G401.6 (cell line): Measurements from ENCODE around the gene NCSTN.

ENCODE experiments used
- FAIRE-seq: peaks from 2 replicates; lab custom pipeline; 2012; peaks lifted over from hg19 to GRCh38; lab: Jason Lieb, UNC

NCSTN gene

DNA sequence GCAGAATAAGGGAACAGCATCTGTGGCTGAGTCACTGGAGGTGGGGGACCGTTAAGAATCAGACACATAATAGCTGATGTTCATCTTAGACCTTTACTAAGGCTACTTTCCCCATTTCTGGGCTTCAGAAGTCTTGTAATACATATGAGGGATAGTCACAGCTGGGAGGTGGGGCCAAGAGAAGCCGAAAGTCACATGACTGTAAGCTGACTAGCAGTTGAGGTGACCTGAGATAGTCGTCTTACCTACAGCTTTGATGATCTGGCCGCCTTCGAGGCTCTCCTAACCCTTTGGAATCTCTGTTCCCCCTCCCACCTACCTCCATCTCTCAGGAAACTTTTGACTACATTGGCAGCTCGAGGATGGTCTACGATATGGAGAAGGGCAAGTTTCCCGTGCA, 9.4 kb downstream of the NCSTN start:
- FAIRE-seq = no peak

DNA sequence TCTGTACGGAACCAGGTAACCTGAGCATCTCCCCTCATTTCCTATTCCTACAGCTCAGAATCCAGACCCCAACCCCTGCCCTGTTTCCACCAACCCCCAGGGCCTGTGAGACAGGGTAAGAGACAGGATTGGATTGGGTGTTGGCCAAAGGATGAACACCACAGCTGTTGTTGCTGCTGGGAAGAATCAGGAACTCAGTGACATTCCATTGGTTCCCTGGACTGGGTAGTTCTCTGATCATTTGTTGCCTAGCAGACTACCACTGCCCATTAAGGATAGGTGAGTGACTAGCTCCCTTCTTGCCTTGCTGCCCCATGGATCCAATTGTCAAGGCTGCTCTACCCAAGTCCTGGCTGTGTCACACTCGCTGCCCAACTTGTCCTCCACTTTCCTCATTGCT, 10.0 kb downstream of the NCSTN start:
- no peak for FAIRE-seq

DNA sequence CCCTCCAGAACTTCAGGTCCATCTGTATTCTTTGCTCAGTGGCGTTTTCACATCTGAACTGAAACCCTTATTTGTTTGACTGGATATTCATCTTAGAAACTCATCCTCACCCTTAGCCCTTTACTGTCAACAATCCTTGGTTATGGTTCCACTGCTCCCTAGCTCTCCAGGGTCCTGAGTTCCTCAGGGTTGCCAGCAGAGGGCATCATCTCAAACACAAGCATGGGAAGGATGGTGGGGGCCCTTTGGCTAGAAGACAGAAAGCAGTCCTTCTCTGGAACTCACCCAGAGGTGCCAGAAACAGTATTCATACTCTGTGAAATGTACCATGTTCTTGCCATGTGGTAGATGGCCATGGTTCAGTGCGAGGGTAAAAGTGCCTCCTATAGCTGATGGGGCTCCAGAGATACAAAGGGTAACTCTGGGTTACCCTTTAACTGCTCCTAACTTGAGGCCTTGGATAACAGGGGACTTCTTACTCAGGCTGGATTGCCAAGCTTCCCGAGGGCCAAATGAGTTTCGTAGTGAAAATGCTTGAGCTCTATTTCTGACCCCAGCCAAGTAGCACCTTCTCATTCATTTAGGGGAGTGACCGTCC, 11.3 kb downstream of the NCSTN start:
- FAIRE-seq = no peak

DNA sequence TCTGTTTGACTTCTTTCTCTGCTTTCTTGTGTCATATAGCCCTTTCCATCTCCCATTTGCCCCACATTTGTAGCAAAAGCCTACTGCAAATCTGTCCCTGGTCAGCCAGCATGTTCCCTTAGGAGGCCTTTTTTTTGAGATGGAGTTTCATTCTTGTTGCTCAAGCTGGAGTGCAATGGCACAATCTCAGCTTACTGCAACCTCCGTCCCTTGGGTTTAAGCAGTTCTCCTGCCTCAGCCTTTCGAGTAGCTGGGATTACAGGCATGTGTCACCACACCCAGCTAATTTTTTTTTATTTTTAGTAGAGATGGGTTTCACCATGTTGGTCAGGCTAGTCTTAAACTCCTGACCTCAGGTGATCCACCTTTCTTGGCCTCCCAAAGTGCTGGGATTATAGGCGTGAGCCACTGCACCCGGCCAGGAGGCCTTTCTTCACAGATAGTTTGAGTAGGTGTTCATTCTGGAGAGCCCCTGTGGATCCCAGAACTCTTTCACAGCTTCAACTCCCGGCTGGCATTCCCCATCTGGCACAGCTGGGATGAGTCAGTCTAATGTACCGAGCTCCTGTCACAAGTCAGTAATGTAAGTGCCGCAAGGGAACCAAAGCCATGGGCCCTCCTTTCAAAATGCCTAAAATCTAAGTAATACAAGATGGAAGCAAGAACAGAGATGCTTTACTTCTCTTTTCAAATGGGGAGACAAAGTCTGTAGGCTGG, 14.3 kb downstream of the NCSTN start:
- FAIRE-seq = no peak

DNA sequence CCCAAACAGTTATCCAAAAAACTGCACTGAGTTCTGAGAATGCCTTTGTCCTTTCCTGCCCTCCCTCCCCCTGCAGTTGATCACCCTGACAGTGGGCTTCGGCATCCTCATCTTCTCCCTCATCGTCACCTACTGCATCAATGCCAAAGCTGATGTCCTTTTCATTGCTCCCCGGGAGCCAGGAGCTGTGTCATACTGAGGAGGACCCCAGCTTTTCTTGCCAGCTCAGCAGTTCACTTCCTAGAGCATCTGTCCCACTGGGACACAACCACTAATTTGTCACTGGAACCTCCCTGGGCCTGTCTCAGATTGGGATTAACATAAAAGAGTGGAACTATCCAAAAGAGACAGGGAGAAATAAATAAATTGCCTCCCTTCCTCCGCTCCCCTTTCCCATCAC, 14.9 kb downstream of the NCSTN start:
- FAIRE-seq = no peak

DNA sequence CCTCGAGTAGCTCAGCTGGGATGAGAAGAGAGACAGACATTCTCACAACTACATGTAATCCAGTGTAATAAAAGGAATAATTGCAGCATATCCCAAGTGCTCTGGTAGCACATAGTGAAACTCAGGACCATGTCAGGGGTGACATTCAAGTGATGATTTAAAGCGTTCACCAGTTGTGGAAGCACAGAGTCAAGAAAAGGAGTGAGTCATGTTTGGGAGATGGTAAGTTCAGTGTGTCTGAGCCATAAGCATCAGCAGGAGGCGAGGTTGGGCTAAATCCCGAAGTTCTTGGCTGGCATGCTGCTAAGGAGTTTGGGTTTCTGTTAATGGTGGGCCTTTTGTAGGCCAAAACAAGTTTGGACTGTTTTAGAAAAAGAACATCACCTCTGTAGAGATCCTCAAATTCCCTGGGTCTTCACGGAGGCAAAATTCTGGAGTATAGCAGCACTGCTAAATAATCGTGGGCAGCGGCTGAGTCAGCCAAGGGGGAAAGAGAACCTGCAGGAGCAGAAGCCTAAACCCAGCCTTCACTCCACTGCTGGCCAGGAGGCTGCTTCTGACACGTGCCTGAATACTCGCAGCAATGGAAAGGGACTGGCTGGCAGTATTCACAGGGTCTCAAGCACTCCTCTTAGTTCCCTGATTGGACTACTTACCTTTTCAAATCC, 16.5 kb downstream of the NCSTN start:
- no peak for FAIRE-seq

DNA sequence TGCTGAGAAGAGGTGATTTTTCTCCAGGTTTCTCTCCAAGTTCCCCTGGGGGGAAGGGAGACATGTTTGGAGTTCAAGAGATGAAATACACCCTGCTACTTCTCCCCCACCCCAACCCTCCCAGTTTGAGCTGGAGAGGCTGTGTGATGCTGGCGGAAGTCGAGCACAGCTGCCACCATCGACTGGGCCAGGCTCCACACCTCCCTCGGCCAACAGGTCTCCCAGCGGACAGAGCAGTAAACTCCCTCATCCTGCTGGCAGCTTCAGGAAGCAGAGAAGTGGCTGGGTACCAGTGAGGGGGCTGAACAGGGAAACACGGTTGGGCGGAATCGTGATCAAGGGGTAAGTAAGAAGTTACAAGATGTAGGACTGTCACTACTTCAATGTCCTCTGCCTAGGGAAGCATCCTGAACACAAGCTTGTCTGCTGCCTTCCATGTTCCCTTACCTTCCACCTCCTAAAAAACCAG, 17.1 kb downstream of the NCSTN start:
- FAIRE-seq = no peak

DNA sequence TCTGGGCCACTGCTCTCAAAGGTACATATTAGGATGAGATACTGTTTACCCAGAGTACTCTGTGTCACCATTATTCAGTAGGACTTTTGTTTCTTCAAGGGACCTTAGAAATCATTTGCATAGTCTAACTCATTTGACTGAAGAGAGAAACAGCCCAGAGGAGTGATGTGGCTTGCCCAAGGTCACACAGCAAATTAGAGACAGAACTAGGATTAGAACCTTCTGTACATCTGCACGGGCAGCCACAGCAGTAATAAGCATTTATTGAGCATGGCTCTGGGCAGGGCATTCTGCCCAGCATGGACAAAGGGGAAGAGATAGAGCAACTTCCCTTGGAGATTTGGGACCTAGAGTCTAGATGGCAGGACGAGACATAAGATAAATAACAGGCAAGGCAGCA, 18.0 kb downstream of the NCSTN start:
- FAIRE-seq = no peak

DNA sequence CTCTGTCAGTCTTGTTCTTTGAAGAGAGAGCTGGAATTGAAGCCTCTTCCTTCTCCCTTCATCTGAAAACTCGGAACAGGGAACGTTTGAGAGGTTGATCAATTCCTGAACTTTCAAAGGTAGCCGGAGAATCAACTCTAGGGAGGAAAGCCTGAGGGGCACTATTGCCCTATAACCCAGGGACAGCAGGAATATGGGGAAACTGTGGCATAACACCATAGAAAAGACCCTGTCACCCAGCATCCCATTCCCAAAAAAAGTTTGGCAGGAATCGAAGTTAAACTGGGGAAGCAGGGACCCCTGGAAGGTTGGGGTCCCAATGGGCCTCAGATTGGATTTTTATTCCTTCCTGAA, 18.6 kb downstream of the NCSTN start:
- no peak for FAIRE-seq

DNA sequence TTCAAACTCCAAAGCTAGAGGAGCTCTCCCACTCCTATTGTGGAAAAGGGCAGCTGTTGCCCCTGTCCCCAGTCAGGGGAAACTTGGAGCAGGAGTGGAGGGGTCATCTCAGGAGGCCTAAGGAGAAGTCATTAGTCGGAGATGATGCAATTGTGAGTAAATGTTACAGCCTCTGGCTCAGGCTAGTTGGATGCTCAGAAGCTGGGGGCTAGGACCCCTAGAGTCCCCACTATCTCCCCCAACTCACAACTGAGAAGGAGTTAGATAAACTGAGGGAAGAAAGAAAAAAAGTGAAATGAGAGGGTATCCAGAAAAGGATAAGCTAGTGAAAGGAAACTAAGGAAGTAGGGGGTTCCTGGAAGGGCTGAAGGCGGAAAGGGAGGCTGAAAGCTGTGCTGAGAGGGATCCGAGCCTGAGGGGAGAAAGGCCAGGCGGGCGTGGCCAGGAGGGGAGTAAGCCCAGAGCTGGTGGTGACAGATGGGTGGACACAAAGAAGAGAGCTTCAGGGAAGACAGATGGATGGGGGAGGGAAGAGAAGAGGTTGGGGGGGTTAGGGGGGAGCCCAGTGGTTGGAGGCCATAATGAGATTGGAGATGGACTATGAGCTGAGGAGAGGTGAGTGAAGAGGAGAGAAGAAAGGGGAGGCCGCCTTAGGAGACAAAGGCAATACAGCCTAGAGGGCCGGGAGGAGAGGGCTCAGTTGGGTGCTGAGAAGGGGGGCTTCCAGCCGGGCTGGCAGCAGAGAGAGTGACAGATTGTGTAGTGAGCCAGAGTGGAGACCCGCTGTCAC, 19.2 kb downstream of the NCSTN start:
- FAIRE-seq = no peak

DNA sequence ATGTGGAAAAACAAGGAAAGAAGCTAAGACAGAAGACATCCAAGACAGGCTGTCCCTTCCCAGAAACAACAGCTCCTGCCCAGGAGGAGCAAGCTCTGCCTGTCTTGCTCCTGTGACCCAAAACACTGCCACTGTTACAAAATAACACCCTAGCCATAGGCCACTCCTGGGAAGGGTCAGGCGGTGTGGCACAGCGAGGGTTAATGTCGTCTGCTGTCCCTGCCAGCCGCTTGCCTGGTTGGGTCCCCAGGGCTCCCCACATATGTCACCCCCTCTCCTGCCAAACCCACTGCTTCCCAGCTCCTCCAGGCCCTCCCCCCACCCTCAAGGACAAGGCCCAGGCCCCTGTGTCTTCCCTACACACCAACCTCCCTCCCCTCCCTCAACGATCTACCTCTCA, 19.8 kb downstream of the NCSTN start:
- FAIRE-seq = no peak

DNA sequence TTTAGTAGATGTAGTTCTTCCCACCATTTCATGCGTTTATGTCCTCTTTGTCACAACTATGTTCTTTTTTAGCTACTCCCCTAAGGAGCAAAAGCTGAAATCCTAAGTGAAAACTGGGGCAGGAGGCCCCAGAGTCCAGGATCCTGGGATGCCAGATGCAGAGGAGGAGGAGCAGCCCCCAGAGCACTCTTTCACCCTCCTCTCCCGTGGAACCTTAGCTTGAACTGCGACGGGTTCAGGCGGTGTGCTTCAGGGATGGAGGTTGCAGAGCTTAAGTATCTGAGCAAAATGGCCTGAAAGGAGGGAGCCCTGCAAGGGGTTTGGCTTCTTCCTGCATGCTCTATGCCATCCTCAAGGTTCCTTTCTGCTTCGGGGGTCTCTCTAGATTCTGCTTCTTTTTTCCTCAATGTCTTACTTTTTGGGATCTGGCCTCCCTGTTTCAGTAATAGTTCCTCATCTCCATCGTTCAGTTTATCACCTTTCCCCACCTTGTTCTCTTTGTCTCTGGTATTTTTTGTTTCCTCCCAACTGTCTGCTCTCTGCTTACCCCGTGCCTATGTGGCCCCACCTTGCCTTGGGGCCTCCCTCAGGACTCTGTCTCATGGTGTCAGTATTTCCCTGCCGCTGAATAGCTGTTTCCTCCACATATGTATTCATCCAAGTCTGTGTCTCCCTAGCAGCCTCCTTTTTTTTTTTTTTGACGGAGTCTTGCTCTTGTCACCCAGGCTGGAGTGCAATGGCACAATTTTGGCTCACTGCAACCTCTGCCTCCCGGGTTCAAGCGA, 21.0 kb downstream of the NCSTN start:
- FAIRE-seq = no peak

DNA sequence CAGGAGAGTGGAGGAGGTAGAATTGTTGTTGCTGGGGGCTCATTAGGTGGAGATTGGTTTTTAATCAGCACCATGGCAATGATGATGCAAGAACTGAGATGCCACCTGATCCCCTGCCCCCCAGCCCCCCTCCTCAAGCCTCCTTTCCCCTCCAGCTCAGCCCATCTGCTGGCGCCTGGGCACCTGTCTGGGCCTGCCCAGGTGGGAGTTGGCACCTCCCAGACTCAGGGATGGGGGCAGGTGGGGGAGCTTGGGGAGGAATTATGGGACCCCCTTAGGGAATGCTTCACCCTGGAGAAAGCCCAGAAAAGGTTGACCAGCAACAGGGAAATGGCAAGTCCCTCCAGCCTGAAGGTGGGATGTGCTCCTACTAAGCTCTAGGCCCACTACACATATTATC, 22.1 kb downstream of the NCSTN start:
- no peak for FAIRE-seq

DNA sequence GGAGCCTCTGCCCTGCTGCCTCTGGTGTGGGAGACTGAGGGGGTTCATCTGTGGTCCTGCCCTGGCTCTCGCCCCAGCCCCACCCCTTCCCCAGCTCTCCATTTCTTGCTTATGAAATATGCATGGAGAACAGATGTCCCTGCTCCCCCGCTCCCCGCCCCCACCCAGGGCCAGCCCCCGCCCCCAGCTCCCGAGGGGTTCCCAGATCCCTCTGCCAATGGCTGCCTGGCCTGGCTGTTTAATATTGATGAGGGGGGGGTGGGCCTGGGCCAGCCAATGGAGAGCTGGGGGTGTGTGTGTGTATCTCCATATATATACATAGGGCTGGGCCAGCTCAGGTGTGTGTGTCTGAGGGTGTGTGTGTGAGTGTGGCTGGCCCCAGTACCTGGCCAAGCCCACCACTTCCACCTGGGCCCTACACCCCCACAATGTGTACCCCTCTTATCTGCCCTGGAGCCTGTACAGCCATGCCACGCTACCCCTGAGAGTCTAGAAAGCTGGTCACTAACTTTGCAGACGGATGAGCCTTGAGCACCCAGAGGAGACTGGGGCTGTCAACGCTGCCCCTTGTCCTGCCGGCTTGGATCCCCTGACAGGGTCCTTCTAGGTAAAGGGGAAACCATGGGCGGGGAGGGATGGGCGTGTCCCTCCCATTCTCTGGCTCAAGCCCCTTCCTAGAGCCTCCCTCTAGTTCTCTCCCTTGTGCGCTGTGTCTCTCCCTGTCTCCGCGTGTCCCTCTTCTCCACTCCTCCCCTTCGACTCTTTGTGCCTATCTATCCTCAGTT, 23.7 kb downstream of the NCSTN start, which contains the start of gene NHLH1:
NHLH1 (plus strand) TSS at position 341 of the 785 bp plus-strand sequence. CDS start 3,661 bp downstream, outside the sequence.
- no peak for FAIRE-seq

DNA sequence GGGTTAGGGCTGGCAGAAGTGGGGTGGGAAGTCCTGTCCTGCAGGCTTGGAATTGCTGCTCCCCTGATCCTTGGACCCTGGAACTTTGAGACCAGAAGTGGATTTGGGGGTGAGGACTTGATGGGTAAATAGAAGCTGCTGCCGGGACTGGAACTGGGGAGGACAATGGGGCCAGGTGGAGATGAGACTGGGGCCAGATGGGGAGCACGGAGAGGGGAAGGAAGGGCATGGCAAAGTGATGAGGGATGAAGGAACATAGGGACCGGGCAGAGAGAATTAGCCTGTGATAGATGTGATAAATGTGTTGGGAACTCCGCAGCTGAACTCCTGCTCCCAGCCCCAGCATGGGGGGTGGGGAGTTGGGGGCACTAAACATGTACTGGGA, 24.3 kb downstream of the NCSTN start:
- FAIRE-seq = no peak

DNA sequence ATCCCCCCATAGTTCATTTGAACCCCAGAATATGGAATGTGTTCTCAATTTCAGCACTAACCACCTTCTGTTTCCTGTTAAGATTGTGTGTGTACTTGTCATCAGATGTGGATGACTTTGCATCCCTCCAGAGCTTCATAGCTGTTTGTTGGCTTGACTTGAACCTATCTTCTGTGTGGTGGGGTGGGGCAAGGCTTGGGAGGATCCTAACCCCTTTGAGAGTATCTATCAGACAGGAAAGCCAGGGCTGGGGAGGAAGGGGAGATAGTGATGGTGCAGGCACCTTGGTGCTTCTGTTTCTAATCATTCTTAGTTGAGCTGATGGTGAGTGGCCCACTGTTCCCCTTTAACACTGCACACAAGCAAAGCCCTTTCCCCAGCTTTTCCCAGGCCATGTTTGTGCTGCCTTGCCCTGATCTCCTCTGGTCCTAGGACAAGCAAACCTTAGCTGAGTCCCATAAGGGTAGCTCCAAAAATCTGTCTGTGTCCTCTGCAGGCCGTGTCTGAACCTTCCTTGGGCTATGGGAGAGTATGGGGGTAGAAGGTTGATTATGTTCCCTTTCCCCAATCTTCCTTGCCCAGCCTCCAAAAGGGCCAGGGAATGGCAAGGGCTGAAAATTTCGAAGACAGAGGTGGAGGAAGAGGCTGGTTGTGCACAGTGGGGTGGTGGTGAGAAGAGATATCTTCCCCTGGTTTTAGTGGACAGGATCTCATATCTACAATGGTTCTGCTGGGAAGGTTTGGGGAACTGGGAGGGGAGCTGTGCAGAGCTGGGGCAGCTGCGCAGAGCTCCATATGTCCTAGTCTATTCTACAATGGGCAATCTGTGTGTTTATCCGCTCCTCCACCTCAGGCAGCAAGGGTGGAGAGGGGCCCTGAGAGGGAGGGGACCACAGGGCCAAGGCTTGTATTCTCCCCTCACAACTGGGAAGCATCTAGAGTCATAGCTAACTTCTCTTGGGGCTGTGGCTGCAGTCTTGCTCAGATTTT, 25.0 kb downstream of the NCSTN start:
- FAIRE-seq = no peak

DNA sequence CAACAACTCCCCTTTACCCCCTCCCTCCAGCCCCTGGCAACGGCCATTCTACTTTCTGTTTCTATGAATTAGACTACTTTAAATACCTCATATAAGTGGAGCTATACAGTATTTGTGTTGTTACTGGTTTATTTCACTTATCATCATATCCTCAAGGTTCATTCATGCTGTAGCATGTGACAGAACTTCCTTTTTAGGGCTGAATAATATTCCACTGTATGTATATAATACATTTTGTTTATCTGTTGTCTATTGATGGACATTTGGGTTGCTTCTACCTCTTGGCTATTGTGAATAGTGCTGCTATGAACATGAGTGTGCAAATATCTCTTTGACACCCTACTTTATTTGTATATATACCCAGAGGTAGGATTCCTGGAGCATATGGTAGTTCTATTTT, 25.9 kb downstream of the NCSTN start:
- FAIRE-seq = no peak

DNA sequence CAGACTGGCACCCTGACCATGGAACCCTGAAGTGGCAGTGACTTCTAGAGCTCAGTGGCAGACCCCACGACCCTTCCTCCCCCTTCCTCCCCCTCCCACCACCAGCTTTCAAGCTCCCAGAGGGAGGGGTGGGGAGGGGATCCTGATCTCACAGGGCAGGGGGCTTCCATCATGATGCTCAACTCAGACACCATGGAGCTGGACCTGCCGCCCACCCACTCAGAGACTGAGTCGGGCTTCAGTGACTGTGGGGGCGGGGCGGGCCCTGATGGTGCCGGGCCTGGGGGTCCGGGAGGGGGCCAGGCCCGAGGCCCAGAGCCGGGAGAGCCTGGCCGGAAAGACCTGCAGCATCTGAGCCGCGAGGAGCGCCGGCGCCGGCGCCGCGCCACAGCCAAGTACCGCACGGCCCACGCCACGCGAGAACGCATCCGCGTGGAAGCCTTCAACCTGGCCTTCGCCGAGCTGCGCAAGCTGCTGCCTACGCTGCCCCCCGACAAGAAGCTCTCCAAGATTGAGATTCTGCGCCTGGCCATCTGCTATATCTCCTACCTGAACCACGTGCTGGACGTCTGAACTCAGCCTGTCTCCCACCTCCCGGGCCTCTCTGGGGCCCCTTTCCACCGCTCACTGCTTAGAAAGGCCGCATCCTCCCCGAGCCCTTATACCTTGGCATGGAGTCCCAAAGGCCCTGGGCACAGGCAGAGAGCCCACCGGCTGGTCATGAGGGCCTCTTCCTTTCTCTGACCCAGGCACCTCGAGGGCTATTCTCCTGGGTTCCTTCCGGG, 27.6 kb downstream of the NCSTN start:
- no peak for FAIRE-seq

DNA sequence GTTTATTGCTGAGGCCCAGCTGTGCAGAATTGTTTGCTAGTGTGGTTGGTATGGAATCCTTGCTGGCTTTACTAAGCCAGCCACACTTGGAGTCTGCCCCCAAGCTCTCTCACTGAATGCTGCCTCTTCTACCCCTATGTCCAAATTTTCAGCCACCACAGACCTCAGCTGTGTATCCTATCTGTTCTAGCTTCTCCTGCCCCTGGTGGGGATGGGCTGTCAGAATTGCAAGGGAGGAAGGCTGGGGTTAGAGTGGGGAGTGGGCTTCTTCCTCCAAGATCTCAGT, 28.1 kb downstream of the NCSTN start:
- no peak for FAIRE-seq
